GM12875 (cell line): ENCODE data around the gene SUGCT.
"Not testable (repeated sequence)": the region's sequence is repeated elsewhere in the genome, so short reads cannot be mapped to it uniquely, and the experiment has no call there.

Experiments used
- H3K4me3 ChIP-seq: one replicate; pipeline ENCODE4 v1.5.1; 2011; ENCODE audit warnings: low read depth, low read length, control low read depth
- TF ChIP-seq, protein P1 (sequence below): IDR thresholded peaks from 2 replicates; pipeline ENCODE4 v1.5.1; 2011; ENCODE audit warnings: low read depth, mild to moderate bottlenecking, control low read depth, inconsistent platforms, low read length, moderate library complexity, borderline replicate concordance; ENCODE audit not compliant: insufficient read depth

The SUGCT gene

DNA sequence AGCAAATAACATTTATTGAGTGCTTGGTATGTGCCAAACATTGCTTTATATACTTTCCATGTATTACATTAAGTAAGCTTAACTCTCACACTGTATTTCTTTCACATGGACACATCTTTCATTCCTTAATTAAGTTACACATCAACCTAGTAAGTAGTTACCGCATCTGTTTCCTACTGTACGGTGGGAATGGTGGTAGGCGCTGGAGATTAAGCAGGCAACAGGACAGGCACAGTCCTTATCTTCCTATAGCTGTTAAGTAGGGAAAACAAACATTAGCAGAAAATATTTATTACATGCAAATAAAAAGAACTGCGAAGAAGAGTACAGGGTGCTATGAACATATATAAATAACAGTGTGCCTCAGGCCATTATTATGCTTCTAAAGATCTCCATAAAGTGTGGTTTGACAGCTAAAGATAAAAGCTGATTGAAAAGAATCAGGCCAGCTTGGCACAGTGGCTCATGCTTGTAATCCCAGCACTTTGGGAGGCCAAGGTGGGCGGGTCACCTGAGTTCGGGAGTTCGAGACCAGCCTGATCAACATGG is 105.0 kb downstream of the SUGCT start:
- TF ChIP-seq, protein P1, sequence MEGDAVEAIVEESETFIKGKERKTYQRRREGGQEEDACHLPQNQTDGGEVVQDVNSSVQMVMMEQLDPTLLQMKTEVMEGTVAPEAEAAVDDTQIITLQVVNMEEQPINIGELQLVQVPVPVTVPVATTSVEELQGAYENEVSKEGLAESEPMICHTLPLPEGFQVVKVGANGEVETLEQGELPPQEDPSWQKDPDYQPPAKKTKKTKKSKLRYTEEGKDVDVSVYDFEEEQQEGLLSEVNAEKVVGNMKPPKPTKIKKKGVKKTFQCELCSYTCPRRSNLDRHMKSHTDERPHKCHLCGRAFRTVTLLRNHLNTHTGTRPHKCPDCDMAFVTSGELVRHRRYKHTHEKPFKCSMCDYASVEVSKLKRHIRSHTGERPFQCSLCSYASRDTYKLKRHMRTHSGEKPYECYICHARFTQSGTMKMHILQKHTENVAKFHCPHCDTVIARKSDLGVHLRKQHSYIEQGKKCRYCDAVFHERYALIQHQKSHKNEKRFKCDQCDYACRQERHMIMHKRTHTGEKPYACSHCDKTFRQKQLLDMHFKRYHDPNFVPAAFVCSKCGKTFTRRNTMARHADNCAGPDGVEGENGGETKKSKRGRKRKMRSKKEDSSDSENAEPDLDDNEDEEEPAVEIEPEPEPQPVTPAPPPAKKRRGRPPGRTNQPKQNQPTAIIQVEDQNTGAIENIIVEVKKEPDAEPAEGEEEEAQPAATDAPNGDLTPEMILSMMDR, result no peak
- H3K4me3 ChIP-seq, result no peak overlapping the region

DNA sequence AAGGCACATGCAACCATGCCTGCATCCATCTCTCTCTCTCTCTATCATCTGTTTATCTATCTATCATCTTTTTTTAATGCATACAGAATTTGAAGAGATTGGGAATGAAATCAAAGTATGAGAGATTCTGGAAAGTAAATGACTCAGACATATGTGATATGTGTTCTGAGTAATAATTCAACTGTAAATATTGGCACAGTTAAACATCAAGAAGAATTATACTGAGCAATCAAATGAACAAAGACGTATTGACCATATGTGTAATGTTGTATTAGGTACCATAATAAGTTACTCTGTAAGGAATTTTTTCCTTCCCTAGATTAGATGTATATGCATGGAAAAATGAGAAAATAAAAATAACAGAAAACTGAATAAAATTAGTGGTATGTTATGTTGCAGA is 108.3 kb downstream of the SUGCT start:
- no peak overlapping the region for H3K4me3 ChIP-seq
- TF ChIP-seq, protein P1, result no peak

DNA sequence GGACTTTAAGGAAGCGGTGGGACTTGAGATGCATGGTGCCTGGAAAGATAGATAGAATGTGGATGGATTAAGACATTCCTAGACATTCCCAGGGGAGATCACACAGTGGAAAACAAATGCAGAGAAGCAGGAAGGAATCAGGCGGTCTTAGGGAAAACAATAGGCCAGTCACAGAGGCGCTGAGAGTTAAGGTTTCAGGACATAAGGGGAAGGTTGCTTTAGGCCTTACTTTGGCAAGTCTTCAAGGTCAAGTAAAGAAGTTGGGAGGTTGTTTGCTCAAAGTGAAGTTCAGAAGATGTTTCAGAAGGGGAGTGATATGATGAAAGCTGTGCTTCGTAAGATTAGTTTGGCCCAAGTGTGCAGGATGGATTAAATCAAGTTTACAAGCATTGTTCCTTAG is 109.4 kb downstream of the SUGCT start:
- TF ChIP-seq, protein P1, result no peak
- H3K4me3 ChIP-seq, result no peak overlapping the region

DNA sequence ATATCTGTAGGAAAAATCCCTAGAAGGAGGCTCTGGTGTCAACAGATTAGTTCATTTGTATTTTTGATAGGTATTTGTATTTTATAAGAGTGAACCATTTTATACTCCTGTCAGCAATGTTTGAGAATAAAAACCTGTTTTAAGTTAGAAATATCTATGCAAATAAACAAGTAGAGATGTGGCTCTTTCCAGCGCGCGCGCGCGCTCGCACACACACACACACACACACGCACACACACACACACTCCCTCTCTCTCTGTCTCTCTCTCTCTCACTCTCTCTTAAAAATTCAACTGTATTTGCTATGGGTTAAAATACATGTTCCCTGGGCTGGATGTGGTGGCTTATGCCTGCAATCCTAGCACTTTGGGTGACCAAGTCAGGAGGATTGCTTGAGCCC is 113.9 kb downstream of the SUGCT start:
- H3K4me3 ChIP-seq, result no peak overlapping the region
- TF ChIP-seq, protein P1, result no peak

DNA sequence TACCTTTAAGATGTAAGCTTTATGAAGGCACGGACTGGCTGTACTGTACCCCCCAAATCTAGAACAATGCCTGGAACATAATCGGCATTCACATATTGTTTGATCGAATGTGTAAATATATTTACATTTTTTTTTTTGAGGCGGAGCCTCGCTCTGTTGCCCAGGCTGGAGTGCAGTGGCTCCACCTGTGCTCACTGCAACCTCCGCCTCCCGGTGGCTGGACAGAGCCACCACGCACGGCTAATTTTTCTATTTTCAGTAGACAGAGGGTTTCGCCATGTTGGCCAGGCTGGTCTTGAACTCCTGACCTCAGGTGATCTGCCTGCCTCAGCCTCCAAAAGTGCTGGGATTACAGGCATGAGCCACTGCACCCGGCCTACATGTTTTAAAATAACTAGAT is 118.6 kb downstream of the SUGCT start:
- not testable (repeated sequence) for H3K4me3 ChIP-seq

DNA sequence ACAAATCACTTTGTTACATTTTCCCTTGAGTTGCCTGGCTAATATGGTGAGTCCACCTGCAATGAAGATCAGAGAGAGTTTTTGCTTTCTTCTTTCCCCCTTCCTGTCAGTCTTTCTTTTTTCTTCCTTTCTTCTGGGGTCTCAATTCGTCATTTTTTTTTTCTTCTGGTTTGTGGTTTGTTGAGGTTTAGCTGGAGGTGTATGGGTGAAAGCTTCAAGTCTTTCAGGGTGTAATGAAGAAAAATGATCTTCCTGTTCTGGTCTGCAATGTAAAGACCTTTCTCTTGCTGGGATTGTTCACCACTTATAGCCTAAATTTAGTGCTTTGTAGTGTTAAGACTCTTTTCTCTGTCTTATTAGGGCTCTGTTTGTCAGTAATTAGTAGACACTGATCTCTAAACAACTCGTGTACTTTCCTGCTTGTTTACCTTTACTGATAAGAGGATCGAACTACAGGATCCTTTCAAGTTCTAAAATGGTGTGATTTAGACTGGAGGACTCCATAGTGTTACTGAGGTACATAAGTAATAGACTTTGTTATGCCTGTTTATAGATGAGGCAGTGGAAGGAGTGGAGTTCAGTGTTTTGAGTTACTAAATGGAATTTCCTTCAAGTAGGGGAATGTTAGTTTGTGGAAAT is 129.1 kb downstream of the SUGCT start:
- H3K4me3 ChIP-seq, result no peak overlapping the region
- TF ChIP-seq, protein P1, result no peak

DNA sequence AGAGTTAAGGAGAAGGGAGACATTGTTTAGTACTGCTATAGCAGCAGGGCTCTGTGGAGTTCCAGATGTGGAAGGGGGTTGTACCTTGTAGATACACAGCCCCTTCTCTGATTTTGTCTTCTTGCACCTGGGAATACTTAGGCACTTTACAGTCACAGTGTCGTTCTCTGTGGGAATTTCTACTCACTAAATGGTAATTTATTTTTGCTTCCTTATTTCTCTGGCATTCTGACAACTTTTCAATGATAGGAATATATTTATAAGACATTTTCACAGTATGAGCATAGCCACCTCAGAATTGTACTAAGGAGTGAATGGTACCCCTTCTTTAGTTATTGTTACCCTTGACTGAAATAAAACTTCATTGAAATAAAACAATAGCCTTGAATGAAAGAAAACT is 132.8 kb downstream of the SUGCT start:
- TF ChIP-seq, protein P1, result no peak
- no peak overlapping the region for H3K4me3 ChIP-seq

DNA sequence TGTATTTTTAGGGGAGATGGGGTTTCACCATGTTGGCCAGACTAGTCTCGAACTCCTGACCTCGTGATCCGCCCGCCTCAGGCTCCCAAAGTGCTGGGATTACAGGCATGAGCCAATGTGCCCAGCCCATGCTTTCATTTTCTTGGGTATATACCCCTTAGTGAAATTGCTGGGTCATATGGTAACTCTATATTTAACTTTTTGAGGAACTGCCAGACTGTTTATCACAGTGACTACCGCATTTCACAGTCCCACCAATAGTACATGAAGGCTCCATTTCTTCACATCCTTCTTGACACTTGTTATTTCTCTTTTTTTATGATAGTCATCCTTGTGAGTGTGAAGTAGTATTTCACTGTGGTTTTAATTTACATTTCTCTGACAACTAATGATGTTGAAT is 134.0 kb downstream of the SUGCT start:
- H3K4me3 ChIP-seq, result not testable (repeated sequence)
